Osteocyte (in vitro differentiated cells): ENCODE data around the gene STXBP4. TPM values are rescaled to one million over a fixed set of nuclear protein-coding genes. Genes with fewer than 3 reads are reported as not detected.

ENCODE experiments used
- DNase-seq: peaks from one replicate; pipeline ENCODE4 v3.0.0; 2021; ENCODE audit warnings: mixed read lengths; ENCODE audit not compliant: unreplicated experiment; ENCODE audit errors: extremely low spot score
- H3K27ac Mint-ChIP-seq: one replicate; pipeline ENCODE4 v1.8.0; 2021; ENCODE audit warnings: mild to moderate bottlenecking, mixed read lengths; ENCODE audit not compliant: unreplicated experiment
- H3K27me3 Mint-ChIP-seq: one replicate; pipeline ENCODE4 v1.8.0; 2021; ENCODE audit warnings: mixed read lengths; ENCODE audit not compliant: unreplicated experiment
- H3K36me3 Mint-ChIP-seq: one replicate; pipeline ENCODE4 v1.8.0; 2021; ENCODE audit warnings: mixed read lengths; ENCODE audit not compliant: unreplicated experiment
- H3K4me1 Mint-ChIP-seq: one replicate; pipeline ENCODE4 v1.8.0; 2021; ENCODE audit warnings: mixed read lengths; ENCODE audit not compliant: unreplicated experiment
- H3K4me3 Mint-ChIP-seq: one replicate; pipeline ENCODE4 v1.8.0; 2021; ENCODE audit warnings: mild to moderate bottlenecking, moderate library complexity, mixed read lengths; ENCODE audit not compliant: unreplicated experiment
- H3K9me3 Mint-ChIP-seq: one replicate; pipeline ENCODE4 v1.8.0; 2021; ENCODE audit warnings: mixed read lengths; ENCODE audit not compliant: unreplicated experiment
- CTCF ChIP-seq: fragments of 200-600 bp; sonication (generic); IDR thresholded peaks from 2 replicates; pipeline ENCODE4 v1.5.0; 2021; ENCODE audit warnings: antibody characterized with exemption, mild to moderate bottlenecking, moderate library complexity
- total RNA-seq: library from RNA; stranded (reverse); gene quantifications from 2 replicates; pipeline ENCODE4 v1.2.1, GENCODE V29; 2021

STXBP4 gene
- total RNA-seq, 1 donor from 2014 or later = 20.8 TPM

DNA sequence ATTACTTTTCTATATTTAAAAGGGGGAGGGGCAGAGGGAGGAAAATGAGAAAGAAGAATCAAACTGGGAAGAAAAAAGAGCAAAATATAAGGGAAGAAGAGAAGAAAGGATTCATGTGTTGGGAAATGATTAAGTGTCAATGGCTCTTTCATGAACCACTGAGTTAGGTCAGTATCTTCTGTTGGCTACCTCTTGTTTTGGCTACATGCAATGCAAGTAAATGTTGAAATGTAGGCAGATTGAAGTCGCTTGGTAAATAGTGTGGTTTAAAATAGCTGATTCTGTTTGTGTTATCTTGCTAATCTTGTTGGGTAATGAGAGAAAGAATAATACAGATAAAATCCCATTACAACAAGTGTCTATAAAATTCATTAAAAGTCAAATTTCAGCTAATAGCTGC, 27.3 kb upstream of the STXBP4 start:
- H3K9me3 Mint-ChIP-seq = no peaks in the 10 kb centered on the region
- H3K4me1 Mint-ChIP-seq = peaks cover 13% of the 10 kb centered on the region
- no peak for DNase-seq

GRCh38 chr17:54944796-54945195, 23.8 kb upstream of the STXBP4 start:
- H3K9me3 Mint-ChIP-seq = no peaks in the 10 kb centered on the region
- peaks cover 27% of the 10 kb centered on the region for H3K36me3 Mint-ChIP-seq
- peak overlapping the region; percentile 62 for H3K27ac Mint-ChIP-seq
- no peaks in the 10 kb centered on the region for H3K27me3 Mint-ChIP-seq
- DNase-seq = no peak
- H3K4me3 Mint-ChIP-seq = no peak overlapping the region
- H3K4me1 Mint-ChIP-seq = peaks cover 18% of the 10 kb centered on the region
- no peak for TF ChIP-seq CTCF

More for the DNA sequence above, 27.3 kb upstream of the STXBP4 start:
- Mint-ChIP-seq H3K27me3 (no peaks in the 10 kb centered on the region), H3K4me3 (no peak overlapping the region), H3K27ac (no peak overlapping the region), H3K36me3 (peaks cover 29% of the 10 kb centered on the region)
- TF ChIP-seq CTCF = no peak

DNA sequence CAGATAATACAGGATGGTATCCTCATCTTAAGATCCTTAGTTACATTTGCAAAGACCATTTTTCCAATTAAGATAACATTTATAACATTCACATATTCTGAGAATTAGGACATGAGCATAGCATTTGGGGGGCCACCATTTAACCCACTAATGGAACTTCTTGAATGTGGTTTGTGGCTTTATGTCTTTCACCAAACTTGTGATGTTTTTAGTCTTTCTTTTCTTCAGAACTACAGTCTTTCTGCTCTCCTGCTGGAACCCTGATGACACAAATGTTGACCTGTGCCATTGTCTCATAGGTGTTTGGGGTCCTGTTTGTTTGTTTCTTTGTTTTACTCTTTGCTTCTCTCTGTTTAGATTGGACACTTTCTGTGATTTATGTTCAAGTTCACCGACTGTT, 23.3 kb upstream of the STXBP4 start:
- H3K27ac Mint-ChIP-seq = peak overlapping the region; percentile 62
- H3K4me3 Mint-ChIP-seq = no peak overlapping the region
- no peak for TF ChIP-seq CTCF
- peaks cover 18% of the 10 kb centered on the region for H3K4me1 Mint-ChIP-seq
- peaks cover 27% of the 10 kb centered on the region for H3K36me3 Mint-ChIP-seq
- DNase-seq = no peak
- no peaks in the 10 kb centered on the region for H3K27me3 Mint-ChIP-seq
- no peaks in the 10 kb centered on the region for H3K9me3 Mint-ChIP-seq

- H3K36me3 Mint-ChIP-seq = peaks cover 28% of the 10 kb centered on the region
- no peaks in the 10 kb centered on the region for H3K9me3 Mint-ChIP-seq
- no peak overlapping the region for H3K27ac Mint-ChIP-seq
- no peak overlapping the region for H3K4me3 Mint-ChIP-seq
- peaks cover 18% of the 10 kb centered on the region for H3K4me1 Mint-ChIP-seq
- no peaks in the 10 kb centered on the region for H3K27me3 Mint-ChIP-seq
- no peak for DNase-seq
- TF ChIP-seq CTCF = no peak
These were observed 22.9 kb upstream of the STXBP4 start for GRCh38 chr17:54945671-54946070.

- Mint-ChIP-seq H3K9me3 (no peaks in the 10 kb centered on the region), H3K36me3 (peaks cover 32% of the 10 kb centered on the region), H3K27ac (no peak overlapping the region), H3K27me3 (no peaks in the 10 kb centered on the region), H3K4me1 (peaks cover 18% of the 10 kb centered on the region), H3K4me3 (no peak overlapping the region)
- DNase-seq = no peak
- no peak for TF ChIP-seq CTCF
These were observed 21.2 kb upstream of the STXBP4 start for GRCh38 chr17:54947396-54947795.
